B cell (primary cell): ENCODE measurements around the gene FOXM1.

Source experiments
- EZH2 ChIP-seq: IDR thresholded peaks from 2 replicates; pipeline ENCODE4 v1.6.1; 2012; ENCODE audit warnings: borderline replicate concordance, low read depth, mild to moderate bottlenecking, moderate library complexity, low read length; ENCODE audit not compliant: insufficient read depth, poor library complexity, severe bottlenecking
- TF ChIP-seq, protein P1 (sequence below): fragments of 200-600 bp; IDR thresholded peaks from one replicate; pipeline ENCODE4 v1.8.0; 2022; ENCODE audit warnings: antibody characterized with exemption, mild to moderate bottlenecking

DNA sequence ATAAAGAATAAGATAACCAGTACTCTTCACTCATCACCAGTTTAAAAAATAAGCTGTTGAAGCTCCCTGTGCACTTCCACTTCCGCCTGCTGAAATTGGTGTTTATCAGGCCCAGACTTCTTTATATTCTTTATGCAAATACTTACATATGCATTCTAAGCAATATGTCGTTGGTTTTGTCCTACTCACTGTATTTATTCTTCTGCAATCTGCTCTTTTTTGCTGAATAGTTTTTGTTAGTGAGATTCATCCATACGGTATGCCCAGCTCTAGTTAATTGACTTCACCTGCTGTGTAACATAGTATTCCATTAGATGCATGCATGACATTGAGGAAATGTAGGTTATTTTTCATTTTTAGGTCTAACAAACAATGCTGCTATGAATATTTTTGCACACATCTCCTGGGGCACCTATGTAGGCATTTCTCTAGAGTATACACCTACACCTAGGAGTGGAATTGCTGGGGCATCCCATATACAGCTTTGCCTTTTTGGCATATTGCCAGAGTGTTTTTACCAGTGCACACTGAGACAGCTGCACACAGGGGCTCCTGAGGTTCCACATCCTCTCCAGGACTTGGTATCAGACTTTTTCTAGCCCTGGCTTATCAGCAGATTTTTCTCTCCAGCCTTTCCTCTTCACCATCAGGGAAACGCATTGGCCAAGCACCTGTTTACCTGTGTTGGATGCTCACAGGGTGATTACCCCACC, 41.1 kb downstream of the FOXM1 start:
- TF ChIP-seq, protein P1, sequence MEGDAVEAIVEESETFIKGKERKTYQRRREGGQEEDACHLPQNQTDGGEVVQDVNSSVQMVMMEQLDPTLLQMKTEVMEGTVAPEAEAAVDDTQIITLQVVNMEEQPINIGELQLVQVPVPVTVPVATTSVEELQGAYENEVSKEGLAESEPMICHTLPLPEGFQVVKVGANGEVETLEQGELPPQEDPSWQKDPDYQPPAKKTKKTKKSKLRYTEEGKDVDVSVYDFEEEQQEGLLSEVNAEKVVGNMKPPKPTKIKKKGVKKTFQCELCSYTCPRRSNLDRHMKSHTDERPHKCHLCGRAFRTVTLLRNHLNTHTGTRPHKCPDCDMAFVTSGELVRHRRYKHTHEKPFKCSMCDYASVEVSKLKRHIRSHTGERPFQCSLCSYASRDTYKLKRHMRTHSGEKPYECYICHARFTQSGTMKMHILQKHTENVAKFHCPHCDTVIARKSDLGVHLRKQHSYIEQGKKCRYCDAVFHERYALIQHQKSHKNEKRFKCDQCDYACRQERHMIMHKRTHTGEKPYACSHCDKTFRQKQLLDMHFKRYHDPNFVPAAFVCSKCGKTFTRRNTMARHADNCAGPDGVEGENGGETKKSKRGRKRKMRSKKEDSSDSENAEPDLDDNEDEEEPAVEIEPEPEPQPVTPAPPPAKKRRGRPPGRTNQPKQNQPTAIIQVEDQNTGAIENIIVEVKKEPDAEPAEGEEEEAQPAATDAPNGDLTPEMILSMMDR = no peak
- TF ChIP-seq EZH2 = no peak
